ES-I3 (cell line): ENCODE data around the gene C11orf42.
A peak's percentile ranks its signal among the peaks of the same experiment; 100 is the strongest.

ENCODE experiments used
- H3K36me3 ChIP-seq: 2 replicates; pipeline ENCODE4 v1.6.1; 2013; ENCODE audit warnings: mild to moderate bottlenecking, low read length, control low read depth, moderate library complexity; ENCODE audit not compliant: insufficient read depth
- H3K4me1 ChIP-seq: 2 replicates; pipeline ENCODE4 v1.6.1; 2013; ENCODE audit warnings: mild to moderate bottlenecking, control low read depth, low read length; ENCODE audit not compliant: insufficient read depth
- H3K9ac ChIP-seq: 2 replicates; pipeline ENCODE4 v1.6.1; 2013; ENCODE audit warnings: low read depth, mild to moderate bottlenecking, low read length, moderate library complexity
- H3K9me3 ChIP-seq: 2 replicates; pipeline ENCODE4 v1.6.1; 2013; ENCODE audit warnings: mild to moderate bottlenecking, low read length, moderate library complexity; ENCODE audit not compliant: control insufficient read depth, insufficient read depth

C11orf42 gene

DNA sequence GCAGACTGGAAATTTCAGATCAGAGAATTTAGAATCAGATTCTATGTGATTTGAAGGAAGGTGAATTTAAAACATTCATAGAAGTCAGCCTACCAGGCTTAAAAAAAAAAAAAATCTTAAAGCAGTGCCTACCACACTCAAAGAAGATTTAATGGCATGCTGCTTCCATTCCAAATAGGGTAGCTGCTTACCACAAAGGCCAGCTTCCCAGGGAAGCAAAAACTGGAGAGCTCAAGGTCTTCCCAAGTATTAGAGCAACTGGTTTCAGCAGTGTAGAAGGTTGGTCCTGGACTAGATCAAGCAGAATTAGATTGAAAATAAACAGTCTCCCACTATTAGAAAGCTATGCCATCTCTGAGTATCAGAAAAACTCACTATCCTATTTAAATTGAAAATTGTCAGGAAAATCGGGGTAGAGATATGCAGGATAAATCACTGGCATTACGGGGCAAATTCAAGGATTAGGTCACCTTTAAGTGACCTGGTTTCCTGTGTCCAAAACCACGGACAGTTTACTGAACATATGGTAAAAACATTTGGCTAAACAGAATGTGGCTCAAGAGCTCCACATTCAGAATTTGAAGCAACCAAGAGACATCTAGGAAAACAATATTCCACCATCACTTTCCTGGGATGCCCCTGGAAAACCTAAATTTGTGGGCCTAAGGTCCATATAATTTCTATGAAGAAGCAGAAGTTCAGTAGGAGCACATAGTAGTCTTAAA lies 1.3 kb downstream of the C11orf42 start:
- H3K9me3 ChIP-seq = no peaks in the 10 kb centered on the region
- H3K9ac ChIP-seq = no peak overlapping the region
- H3K4me1 ChIP-seq = no peaks in the 10 kb centered on the region
- no peaks in the 10 kb centered on the region for H3K36me3 ChIP-seq

DNA sequence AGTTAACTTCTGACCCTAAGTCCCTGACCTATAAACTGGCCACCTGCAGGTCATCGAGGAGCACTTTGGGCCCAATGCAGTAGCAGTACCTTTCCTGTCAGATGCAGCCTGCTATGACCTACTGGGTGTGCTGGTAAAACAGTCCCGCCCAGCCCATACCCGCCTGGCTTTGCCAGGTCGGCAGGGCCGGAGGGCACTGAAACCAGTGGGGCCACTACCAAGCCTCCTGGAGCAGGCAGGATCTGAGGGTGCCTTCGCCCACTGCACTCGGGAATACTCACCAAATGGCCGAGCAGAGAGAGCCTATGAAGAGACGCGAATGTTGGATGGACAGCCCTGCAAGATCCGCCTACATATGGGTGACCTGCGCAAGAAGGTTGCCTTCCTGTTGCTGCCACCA lies 4.4 kb downstream of the C11orf42 start:
- no peak overlapping the region for H3K9ac ChIP-seq
- no peaks in the 10 kb centered on the region for H3K4me1 ChIP-seq
- no peaks in the 10 kb centered on the region; the same call in 1 of the 2 replicates for H3K36me3 ChIP-seq
- H3K9me3 ChIP-seq = no peaks in the 10 kb centered on the region

DNA sequence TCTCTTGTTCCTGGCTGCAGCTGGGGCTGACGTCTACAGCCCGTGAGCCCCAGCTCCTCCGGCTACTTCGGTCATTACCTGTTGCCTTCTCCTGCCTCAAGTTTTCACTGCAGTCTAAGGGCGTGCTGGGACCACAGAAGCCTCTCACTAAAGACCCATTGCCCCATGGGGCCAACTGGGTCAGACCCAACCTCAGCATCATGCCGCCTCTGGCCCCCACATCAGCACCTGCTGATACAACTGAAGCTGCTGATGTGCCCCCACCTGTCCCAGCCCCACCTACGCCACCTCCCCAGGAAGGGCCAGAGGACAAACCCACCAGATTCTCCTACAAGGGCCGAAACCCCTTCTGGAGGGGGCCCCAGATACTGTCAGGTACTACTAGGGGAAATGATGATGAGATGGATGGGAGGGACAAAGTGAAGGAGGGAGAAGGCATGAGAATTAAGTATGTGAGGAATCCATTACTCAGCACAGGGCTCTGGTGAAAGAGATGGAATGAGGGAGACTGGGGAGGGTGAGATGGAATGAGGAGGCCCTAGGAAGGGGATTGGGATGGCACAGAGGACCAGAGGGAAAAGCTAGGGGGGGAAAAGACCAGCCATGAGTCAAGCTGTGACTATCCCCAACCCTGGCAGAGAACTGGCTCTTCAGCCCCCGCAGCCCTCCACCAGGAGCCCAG lies 5.1 kb downstream of the C11orf42 start:
- no peaks in the 10 kb centered on the region for H3K9me3 ChIP-seq
- no peaks in the 10 kb centered on the region for H3K4me1 ChIP-seq
- no peak overlapping the region for H3K9ac ChIP-seq
- H3K36me3 ChIP-seq = no peaks in the 10 kb centered on the region; the same call in 1 of the 2 replicates

DNA sequence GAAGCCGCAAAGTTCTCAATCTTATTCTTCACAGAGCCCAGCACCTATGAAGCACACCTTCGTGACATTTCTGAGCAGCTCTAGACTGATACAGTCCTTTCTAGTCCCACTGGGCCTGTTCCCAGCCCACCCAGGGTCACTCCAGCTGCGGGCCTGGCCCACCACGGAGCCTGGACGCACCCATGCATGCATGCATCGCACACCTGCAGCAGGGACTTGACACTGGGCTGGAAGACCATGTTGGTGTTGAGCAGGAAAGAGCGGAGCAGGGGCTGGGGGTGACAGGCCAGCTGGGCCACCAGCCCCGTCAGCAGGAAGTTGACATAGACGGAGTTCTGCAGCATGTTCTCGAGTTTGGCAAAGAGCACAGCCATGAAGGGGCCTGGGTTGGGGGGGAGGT lies 9.2 kb downstream of the C11orf42 start:
- Histone ChIP-seq H3K9ac (no peak overlapping the region), H3K9me3 (no peaks in the 10 kb centered on the region), H3K4me1 (no peaks in the 10 kb centered on the region), H3K36me3 (no peaks in the 10 kb centered on the region; the same call in 1 of the 2 replicates)

DNA sequence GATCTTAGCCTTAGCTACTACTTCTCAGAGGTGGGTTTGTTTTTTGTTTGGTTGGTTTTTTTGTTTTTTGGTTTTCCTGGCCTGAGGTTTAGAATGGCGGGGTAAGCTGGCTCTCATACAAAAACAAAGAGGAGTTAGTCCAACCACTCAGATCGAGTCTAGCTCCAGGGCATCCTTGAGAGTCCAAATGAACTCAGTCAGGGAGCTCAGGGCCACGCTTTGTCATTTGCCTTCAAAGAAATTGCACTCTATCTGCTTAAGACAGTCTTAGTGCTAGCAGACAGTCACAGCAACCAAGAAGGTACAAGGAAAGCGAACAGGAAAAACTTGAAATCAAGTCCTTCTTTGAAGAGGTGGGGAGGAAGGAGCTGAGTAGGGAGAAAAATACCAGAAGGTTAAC lies 11.1 kb downstream of the C11orf42 start:
- Histone ChIP-seq H3K36me3 (no peaks in the 10 kb centered on the region; the same call in 1 of the 2 replicates), H3K9me3 (no peaks in the 10 kb centered on the region), H3K4me1 (no peaks in the 10 kb centered on the region), H3K9ac (no peak overlapping the region)

DNA sequence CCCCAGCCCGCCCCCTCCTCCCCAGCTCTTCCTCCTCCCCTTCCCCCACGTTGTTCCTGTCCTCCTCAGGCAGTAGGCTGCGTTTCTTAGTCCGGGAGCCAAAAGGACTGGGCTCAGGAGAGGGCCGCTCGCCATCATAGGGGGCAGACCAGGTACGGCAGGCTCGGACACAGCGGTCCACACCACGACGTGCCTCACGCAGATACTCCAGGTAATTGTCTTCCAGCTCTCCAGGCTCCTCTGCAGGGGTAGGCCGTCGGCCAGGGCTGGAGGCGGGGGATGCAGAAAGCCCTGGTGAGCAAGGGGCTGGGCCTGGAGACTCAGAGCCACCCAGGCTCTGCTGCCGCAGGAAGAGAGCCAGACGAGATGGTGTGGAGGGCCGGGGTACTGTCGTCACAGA lies 12.4 kb downstream of the C11orf42 start:
- no peaks in the 10 kb centered on the region for H3K4me1 ChIP-seq
- no peaks in the 10 kb centered on the region for H3K9me3 ChIP-seq
- H3K36me3 ChIP-seq = no peaks in the 10 kb centered on the region; the same call in none of the 2 replicates
- H3K9ac ChIP-seq = no peak overlapping the region

DNA sequence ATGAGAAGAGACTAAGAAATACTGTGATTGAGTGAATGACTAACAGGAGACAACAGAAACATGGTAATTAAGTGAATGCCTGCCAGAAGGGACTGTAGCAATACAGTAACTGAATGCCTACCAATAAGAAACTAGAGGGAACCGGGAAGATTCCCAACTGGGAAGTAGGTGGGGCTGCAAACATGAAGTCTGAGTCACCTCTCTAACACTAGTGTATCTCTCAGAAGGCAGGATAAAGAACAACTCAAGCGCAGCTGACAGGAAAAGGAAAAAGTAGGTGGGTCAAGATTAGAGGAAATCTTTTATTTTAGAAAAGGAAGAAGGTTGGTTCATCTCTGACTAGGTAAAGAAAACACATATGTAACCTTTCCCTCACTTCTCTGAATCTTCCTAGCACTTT lies 14.0 kb downstream of the C11orf42 start:
- H3K36me3 ChIP-seq = no peaks in the 10 kb centered on the region; the same call in none of the 2 replicates
- no peaks in the 10 kb centered on the region for H3K4me1 ChIP-seq
- H3K9ac ChIP-seq = no peak overlapping the region
- H3K9me3 ChIP-seq = no peaks in the 10 kb centered on the region

DNA sequence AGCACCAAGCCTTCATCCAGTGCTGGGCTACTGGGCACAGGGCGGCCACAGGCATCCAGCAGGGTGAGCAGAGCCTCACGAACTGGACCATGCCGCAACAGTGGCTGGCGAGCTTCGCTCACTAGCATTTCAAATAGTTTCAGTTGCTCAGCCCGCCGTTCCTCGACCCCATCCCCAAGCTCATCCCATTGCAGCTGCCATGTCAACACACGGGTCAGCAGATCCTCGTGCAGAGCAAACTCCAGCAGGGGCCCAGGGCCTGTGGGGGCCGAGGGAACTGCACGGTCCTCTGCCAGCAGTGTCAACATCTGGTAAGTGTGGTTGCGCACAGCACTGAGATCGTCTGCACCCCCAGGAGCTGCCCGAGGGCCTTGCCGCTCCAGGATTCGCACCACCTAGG lies 18.5 kb downstream of the C11orf42 start:
- Histone ChIP-seq H3K4me1 (no peaks in the 10 kb centered on the region), H3K36me3 (no peaks in the 10 kb centered on the region; the same call in none of the 2 replicates), H3K9me3 (peaks cover 3% of the 10 kb centered on the region; the same call in 1 of the 2 replicates), H3K9ac (no peak overlapping the region)

DNA sequence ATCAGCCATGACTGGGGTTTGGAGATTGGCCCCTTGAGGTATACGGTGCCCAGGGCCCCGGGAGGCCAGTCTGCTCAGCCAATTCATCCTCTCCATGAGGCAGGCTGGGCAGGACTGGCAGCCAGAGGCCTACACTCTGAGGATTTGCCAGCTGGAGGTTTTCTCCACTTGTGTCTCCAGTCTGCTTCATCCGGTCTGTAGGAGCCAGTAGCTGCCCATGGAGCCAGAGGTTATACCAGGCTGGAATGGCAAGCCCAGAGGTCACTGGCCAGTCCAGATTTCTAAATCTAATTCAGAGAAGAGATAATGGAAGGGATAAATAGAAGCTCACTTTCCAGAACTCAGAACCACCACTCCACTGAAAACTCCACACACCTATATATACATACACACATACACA lies 19.1 kb downstream of the C11orf42 start:
- Histone ChIP-seq H3K9ac (no peak overlapping the region), H3K4me1 (no peaks in the 10 kb centered on the region), H3K9me3 (peaks cover 3% of the 10 kb centered on the region; the same call in 1 of the 2 replicates), H3K36me3 (no peaks in the 10 kb centered on the region; the same call in none of the 2 replicates)

DNA sequence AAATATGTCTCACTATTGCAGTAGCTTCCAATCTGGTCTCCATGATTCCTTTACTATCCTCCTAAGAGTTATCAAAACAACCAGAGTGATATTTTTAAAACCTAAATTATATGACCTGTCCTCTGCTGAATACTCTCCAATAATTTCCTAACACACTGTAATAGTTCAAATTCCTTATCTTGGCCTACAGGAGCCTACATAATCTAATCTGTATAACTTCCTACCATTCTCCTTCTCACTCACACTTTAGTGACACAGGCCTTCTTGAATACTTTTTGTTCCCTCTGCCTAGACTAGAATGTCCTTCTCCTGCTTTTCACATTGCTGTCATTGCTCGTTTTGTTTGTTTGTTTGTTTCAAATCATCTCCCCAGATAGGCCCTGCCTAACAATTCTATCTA lies 19.7 kb downstream of the C11orf42 start:
- Histone ChIP-seq H3K36me3 (no peaks in the 10 kb centered on the region; the same call in none of the 2 replicates), H3K9me3 (peaks cover 3% of the 10 kb centered on the region; the same call in 1 of the 2 replicates), H3K4me1 (no peaks in the 10 kb centered on the region), H3K9ac (no peak overlapping the region)

DNA sequence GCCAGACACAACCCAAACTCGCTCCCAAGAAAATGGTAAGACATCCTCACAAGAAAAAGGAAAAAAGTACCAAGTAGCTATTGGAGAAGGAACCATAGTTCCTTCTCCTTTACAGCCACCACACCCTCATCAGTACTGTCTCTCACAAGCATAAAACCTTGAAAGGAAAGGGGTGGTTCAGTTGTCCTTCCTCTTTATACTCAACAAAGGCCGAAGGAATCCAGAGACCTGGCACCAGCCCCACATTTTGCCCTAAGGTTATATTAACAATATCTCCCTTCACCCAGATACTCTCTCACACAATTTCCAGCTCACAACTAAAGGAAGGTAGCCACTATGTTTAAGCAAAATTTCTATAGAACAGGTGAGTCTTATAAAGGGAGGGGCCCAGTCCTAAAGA lies 20.5 kb downstream of the C11orf42 start:
- no peak overlapping the region for H3K9ac ChIP-seq
- peaks cover 3% of the 10 kb centered on the region; the same call in 1 of the 2 replicates for H3K9me3 ChIP-seq
- H3K36me3 ChIP-seq = no peaks in the 10 kb centered on the region; the same call in none of the 2 replicates
- no peaks in the 10 kb centered on the region for H3K4me1 ChIP-seq

DNA sequence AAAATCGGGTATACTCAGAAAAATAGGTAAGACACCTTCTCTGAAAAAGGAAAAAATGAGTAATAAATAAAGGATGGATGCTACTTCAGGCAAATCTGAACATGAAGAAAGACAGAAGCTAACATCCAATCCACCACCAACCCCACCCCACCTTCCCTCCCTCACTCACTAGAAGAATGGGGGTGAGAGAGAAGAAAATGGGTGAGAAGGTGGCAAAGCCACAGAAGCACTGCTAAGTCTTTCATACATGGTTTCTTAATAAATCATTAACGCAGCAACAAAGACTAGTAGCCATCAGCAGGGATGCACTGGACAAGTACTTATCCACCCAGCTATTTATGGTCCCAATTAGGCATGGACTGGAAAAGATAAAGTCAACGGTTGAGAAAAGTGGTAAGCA lies 23.2 kb downstream of the C11orf42 start:
- Histone ChIP-seq H3K4me1 (no peaks in the 10 kb centered on the region), H3K9ac (no peak overlapping the region), H3K9me3 (peaks cover 3% of the 10 kb centered on the region; the same call in 1 of the 2 replicates), H3K36me3 (no peaks in the 10 kb centered on the region)

DNA sequence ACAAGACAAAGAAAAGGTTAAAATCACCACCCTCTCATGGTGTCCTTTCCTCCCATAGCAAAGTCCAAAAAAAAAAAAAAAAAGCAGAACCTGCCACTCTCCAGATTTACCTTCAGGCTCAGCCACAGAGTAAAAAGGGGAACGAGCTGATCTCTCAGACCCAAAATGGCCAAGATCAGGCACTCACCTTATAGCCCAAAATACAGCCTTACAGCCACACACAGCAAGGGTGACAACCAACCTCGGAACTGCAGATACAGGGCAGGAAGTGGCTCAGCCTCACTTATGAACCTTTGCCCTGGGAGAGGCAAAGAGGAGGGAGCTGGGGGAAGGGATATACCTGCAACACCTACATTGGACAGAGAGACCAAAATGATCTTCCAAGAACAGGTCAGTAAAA lies 24.6 kb downstream of the C11orf42 start:
- H3K4me1 ChIP-seq = no peaks in the 10 kb centered on the region; the same call in 1 of the 2 replicates
- H3K9ac ChIP-seq = no peak overlapping the region

DNA sequence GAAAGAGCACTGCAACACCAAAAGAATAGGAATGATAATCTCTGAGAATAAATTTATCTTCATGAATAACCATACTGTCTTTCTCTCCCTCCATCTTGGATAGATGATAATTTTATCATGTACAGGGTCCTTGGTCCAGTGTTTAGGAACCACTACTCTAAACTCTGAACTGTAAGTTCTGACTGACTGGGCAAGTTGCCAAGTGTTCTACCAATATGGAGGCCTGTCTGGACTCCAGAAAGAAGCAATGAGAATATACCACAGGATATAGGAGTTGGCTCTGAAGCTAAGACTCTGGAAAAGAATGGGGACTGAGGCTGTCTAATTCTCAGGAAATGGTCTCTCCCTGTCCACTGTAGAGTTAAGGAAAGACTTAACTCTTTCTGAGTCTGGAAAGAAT lies 27.5 kb downstream of the C11orf42 start:
- no peak overlapping the region for H3K9ac ChIP-seq
- no peaks in the 10 kb centered on the region for H3K36me3 ChIP-seq
- H3K9me3 ChIP-seq = peaks cover 3% of the 10 kb centered on the region; the same call in 1 of the 2 replicates
- H3K4me1 ChIP-seq = no peaks in the 10 kb centered on the region; the same call in 1 of the 2 replicates

More for the DNA sequence above, 24.6 kb downstream of the C11orf42 start:
- Histone ChIP-seq H3K36me3 (no peaks in the 10 kb centered on the region), H3K9me3 (peaks cover 3% of the 10 kb centered on the region; the same call in 1 of the 2 replicates)

DNA sequence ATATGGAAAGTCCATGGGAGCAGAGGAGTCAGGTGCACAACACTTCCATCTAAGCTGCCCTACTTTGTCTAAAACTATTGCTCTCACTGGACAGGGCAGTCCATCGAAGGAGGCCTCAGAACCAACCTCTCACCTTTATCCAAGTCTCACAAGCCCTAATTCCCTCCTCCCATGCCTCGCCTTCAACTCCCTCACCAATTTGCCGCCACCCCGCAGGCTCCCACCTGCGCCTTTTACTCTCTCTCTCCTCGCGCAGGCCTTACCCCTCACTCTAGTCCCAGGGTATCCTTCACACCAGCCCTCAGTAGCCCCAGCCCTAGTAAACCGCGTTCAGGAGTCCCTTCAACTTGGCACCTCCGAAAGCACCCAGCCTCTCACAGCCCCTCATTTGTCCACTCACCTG lies 28.6 kb downstream of the C11orf42 start:
- Histone ChIP-seq H3K9ac (peak overlapping the region; percentile 97), H3K36me3 (no peaks in the 10 kb centered on the region), H3K9me3 (no peaks in the 10 kb centered on the region), H3K4me1 (no peaks in the 10 kb centered on the region; the same call in 1 of the 2 replicates)
